22Rv1 (cell line): Measurements from ENCODE around the gene OS9.

Experiments
- ZFX ChIP-seq: fragments of 450-650 bp; IDR thresholded peaks from 2 replicates; pipeline ENCODE4 v1.6.1; 2017; ENCODE audit warnings: antibody characterized with exemption, borderline replicate concordance
- TF ChIP-seq, protein P1 (sequence below): fragments of 450-650 bp; IDR thresholded peaks from 2 replicates; pipeline ENCODE4 v1.5.1; 2017; ENCODE audit warnings: mild to moderate bottlenecking

DNA sequence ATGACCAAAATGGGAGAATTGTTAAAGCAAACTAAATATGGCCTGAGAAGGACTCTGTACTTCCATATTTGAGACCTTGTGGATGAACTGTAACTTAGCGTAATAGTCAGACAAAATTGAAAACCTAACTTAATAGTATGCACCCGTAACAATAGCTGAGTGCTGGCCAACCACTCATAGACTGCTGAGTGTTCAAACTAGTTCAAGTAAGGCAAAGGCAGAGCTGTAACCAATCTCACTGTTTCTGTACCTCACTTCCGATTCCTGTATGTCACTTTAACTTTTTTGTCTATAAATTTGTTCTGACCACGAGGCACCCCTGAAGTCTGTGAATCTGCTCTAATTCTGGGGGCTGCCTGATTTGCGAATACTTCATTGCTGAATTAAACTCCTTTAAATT is 27.0 kb upstream of the OS9 start:
- TF ChIP-seq, protein P1, sequence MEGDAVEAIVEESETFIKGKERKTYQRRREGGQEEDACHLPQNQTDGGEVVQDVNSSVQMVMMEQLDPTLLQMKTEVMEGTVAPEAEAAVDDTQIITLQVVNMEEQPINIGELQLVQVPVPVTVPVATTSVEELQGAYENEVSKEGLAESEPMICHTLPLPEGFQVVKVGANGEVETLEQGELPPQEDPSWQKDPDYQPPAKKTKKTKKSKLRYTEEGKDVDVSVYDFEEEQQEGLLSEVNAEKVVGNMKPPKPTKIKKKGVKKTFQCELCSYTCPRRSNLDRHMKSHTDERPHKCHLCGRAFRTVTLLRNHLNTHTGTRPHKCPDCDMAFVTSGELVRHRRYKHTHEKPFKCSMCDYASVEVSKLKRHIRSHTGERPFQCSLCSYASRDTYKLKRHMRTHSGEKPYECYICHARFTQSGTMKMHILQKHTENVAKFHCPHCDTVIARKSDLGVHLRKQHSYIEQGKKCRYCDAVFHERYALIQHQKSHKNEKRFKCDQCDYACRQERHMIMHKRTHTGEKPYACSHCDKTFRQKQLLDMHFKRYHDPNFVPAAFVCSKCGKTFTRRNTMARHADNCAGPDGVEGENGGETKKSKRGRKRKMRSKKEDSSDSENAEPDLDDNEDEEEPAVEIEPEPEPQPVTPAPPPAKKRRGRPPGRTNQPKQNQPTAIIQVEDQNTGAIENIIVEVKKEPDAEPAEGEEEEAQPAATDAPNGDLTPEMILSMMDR = no peak
- TF ChIP-seq ZFX = no peak
